GM18909 (cell line): Measurements from ENCODE around the gene FOXG1.
A peak's percentile ranks its signal among the peaks of the same experiment; 100 is the strongest.

Experiments
- ATAC-seq: cut with Tn5 transposase; IDR thresholded peaks from one replicate; pipeline ENCODE4 v1.9.1; 2021; ENCODE audit warnings: mild to moderate bottlenecking; ENCODE audit not compliant: unreplicated experiment, poor library complexity

The FOXG1 gene

DNA sequence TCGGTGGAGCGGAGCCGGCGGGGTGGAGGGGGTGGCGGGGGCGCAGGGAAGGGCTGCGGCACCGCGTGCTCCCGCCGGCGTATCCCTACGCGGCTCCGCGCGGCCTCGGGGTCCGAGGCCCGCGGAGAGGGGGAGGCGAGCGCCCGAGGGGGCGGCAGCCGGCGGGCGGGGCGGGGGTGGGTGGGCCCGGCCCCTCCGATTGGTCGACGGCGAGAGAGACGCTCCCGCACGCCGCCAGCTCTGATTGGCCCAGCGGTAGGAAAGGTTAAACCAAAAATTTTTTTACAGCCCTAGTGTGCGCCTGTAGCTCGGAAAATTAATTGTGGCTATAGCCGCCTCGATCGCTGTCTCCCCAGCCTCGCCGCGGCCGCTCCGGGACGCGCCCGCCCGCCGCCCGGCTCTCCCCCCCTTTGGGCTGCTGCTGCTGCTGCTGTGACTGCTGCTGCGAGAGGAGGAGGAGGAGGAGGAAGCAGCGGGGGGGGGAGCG is at the start of gene FOXG1:
TSS of gene FOXG1 (plus strand) at position 319 of the 487 bp plus-strand sequence. CDS start 493 bp downstream, outside the sequence.
- ATAC-seq: peak; percentile 65

DNA sequence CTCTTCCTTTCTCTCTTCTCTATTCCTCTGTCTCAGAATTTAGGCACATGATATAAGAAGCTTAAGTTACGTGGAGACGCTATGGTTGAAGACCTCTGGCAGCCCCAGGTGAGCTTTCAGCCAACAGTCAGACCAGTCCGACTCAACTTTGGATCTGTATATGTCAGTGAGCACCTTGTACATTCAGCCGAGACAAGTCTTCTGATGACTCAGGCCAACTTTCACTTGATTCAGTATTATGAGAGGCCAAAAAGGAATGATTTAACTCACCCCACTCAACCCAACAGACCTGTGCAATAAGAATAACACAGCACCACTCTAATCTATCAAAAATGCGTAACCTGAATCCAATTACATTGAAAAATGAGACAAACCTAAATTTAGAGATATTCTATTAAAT is 47.5 kb upstream of the FOXG1 start:
- no peak for ATAC-seq

DNA sequence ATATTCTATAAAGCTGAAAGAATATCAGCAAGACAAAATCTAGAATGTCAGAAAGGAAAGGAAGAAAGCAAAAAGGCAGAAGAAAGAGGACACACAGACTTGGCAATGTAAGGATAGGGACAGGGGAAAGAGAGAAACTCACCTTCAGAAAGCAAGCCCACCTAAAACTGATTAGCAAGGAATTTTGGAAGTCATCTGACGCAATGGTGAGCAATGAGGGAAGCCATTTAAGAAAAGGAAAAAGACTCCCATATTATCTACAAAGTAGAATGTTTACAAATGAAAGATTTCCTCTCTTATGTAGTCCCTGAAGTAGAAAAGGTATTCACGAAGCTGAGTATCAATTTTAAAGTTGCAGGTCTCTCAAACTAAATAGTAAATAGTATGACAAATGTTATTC is 35.2 kb upstream of the FOXG1 start:
- no peak for ATAC-seq

DNA sequence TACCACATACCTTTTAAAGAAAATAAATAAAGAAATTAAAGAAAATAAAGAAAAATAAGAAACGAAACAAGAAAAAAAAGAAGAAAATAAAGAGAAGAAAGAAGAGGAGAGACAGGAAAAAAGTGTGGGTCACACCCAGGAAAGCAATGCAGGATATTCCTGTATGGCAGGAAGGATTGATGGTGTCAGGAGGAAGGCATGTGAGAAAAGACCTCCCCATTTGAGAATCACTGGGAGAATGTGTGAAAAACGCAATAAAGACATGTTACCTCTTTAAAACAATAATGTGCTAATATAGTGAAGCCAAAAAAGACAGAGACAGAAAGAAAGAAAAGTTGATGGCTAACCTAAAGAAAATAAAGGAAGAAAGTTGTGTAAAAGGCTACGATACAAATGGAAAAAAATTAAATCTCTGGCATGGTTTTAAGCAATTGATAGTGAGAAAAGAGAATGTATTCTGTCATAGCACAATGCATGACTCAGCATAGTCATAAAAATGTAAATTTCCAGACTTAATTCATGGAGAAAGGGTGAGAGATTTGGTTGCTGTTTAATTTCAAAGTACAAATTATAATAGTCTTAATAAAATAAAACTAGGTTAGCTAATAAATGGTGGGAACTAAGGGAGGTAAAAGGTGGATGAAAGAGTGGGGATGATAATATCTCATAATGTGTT is 24.3 kb upstream of the FOXG1 start:
- ATAC-seq: no peak

GRCh38 chr14:28744126-28744525 is 22.5 kb upstream of the FOXG1 start:
- ATAC-seq: peak; percentile 66

GRCh38 chr14:28745176-28745575 is 21.4 kb upstream of the FOXG1 start:
- ATAC-seq: no peak

DNA sequence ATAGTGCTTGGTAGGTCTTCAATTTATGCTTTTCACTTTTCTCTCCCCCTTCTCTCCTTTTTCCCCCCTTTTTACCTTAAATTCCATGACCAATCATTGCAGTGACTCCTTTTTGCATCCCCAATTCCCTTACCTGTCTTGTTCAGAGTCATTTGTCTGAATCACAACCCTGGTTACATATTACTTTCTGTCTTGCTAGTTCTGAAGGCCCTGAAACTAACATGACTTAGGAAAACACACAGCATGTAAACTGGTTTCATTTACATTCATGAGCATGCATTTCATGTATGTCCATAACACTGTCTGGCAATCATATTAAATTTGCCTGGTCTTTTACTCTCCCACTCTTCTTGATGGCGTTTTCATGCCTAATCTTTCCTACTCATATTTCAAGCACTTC is 20.3 kb upstream of the FOXG1 start:
- ATAC-seq: peak; percentile 72

- ATAC-seq: peak; percentile 92
Measured at GRCh38 chr14:28751467-28752058, 15.0 kb upstream of the FOXG1 start.

- peak; percentile 50 for ATAC-seq
Measured at GRCh38 chr14:28754209-28754985, 12.2 kb upstream of the FOXG1 start.

DNA sequence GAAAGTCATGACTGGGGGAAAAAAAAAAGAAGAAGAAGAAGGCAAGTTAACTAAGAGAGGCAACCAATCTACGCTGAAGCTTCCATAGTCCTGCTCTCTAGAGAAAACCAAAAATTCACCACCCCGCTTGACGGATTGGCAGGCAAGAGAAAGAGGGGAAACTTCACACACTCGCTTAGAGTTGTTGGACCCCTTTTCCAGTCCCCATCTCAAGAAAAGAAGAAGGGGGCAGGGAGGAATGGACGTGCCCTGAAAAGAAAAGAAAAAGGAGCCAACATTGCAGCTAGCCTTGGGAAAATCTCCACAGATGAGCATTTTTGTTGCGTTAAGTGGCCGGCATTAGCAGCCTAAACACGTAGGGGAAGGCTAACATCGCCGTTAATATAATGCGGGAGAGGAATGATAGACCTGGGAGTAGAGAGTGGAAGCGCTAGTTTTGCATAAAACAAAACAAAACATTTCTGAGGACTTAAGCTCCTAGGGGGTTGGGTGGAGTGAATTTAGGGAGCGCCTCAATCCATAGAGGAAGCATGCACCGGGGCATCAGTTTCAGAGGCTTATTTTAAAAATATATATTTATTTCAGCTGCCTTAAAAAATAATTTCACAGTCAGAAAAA is 11.3 kb upstream of the FOXG1 start:
- ATAC-seq: no peak

DNA sequence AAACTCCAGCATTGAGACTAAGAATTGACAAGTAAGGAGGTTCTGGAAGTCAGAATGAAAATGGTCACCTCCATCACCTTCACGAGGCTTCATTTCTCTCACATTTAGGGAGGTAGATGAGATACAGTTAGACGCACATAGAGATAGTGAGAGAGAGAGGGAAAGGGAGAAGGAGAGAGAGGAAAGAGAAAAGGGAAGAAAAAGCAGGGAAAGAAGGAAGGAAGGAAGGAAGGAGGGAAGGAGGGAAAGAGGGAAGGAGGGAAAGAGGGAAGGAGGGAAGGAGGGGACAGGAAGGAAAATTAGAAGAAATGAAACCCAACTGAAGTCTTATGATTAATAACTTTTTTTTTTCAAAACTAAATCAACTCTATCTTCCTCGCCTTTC is 10.7 kb upstream of the FOXG1 start:
- ATAC-seq: no peak

DNA sequence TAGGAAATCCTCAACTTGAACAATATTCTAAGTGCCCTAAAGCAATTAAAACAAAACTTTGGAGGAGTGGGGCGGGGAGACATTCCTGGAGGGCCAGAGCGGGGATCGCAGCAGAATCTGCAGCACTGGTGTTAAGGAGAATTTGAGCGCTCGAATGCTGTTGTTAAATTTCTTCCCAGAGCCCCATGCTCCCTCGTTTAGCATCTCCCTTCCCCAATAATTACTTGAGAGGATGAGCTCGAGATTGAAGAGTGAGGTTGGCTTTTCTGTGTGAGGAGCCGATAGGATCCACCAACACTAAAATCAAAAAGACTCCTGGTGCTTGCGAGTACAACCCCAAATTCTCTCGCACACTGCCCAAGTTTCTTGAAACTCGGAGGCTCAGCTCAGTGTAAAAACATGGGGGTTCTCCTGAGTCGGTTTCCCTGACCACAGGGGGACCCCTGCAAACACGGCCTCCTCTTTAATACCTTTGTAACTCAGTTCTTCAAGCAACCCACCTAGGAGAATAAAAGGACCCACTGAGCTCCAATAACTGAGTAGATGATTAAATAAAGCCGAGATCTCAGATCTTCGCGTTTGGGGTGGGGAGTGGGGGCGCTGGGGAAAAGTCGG is 10.2 kb upstream of the FOXG1 start:
- ATAC-seq: no peak

DNA sequence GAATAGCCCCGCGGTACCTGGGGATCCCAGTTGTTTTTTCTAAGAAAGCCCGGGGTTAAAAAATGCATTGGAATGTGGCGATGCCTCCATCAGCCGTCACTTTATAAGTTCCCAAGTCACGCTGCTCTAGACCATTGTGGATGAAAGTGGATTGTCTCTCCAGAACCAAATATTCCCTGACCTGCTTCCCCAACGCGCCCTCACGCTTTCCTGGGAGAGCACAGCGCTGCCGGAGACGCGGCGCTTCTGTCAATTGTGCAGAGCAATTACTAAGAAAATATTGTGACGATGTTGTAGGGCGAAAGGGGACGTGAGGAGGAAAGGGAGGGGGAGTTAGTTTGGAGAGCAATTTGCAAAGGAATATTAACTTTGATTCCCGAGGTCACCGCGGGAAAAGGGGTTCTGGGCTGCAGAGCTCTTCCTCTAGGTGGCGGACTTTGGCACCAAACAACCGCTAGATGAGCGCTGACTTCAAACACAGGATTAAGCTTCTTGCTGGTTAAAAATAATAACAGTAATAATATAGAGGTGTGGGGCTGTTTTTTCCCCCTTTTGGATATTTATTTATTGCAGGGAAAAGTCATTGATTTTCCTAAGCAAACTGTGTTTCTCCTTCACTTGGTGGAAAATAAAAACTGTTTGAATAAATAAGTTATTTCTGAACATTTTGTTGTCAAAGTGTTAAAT is 9.6 kb upstream of the FOXG1 start:
- no peak for ATAC-seq

- no peak for ATAC-seq
Measured at GRCh38 chr14:28757786-28758185, 8.8 kb upstream of the FOXG1 start.

- no peak for ATAC-seq
Measured at GRCh38 chr14:28758253-28758884, 8.2 kb upstream of the FOXG1 start.

- no peak for ATAC-seq
Measured at GRCh38 chr14:28758885-28759652, 7.5 kb upstream of the FOXG1 start.

DNA sequence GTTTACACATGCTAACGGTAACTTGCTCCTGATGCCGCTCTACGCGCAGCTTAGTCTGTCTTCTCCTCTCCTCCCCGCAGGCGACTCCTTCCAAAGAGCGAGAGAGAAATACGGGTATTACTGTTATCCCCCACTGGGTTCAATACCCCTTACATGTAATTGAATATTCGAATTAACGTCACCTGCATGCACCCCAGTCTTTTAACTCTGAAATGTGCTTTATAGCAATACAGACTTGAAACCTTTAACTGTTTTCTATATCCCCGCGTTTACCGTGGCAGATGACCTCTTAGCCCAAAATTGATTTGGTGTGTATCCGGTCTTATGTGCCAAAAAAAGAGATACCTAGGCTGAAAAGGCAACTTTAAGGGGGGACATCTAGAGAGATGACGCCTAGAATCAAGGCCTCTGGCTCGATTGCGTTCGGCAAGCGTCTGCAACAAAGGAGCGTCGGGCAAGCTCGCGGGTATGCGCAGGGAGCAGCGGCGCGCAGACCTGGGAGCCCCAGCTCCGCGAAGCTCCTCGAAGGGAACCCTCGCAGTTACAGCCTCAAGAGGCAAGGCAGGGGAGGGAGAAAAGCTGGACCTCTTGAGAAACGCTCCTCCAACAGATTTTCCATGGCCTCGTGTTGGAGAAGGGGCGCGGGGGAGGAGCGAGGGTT is 6.8 kb upstream of the FOXG1 start:
- ATAC-seq: no peak

DNA sequence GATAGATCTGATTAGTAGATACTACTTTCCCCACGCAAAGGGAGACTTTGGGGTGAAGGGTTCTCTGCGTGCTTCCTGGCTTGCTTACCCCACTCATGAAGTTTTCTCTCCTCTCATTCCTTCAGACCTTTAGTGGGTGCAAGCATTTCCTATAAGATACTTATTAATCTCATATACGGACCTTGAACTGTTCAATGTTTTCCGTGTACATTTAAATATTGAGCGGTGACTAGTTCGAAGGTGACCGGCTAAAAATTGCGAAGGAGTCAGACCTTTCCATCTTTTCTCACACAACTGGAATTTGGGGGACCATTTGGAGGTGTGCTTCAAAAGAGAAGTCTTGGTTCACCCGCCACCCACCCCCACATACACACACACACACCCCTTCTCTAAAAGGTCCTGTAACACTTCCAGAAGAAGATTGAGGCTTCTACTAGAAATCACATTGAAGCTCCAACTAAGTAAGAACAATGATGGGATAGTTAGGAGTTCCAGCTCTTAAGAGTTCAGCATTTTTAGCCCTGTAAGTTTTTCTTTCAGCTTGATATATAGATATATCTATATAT is 6.1 kb upstream of the FOXG1 start:
- ATAC-seq: no peak
